22Rv1 (cell line): ENCODE measurements around the gene KCNG4.

ENCODE experiments used
- CTCF ChIP-seq: fragments of 450-650 bp; IDR thresholded peaks from 2 replicates; pipeline ENCODE4 v1.5.1; 2017; ENCODE audit warnings: mild to moderate bottlenecking
- ZFX ChIP-seq: fragments of 450-650 bp; IDR thresholded peaks from 2 replicates; pipeline ENCODE4 v1.6.1; 2017; ENCODE audit warnings: antibody characterized with exemption, borderline replicate concordance

- TF ChIP-seq CTCF (no peak), ZFX (no peak)
These were observed 40.7 kb downstream of the KCNG4 start for GRCh38 chr16:84199097-84199496.
